22Rv1 (cell line): ENCODE measurements around the gene GLRA2.

Experiments
- H3K27ac ChIP-seq: fragments of 450-650 bp; 2 replicates; pipeline ENCODE4 v1.5.1; 2017
- ZFX ChIP-seq: fragments of 450-650 bp; IDR thresholded peaks from 2 replicates; pipeline ENCODE4 v1.6.1; 2017; ENCODE audit warnings: antibody characterized with exemption, borderline replicate concordance
- TF ChIP-seq, protein P1 (sequence below): fragments of 450-650 bp; IDR thresholded peaks from 2 replicates; pipeline ENCODE4 v1.5.1; 2017; ENCODE audit warnings: mild to moderate bottlenecking

GLRA2 gene

DNA sequence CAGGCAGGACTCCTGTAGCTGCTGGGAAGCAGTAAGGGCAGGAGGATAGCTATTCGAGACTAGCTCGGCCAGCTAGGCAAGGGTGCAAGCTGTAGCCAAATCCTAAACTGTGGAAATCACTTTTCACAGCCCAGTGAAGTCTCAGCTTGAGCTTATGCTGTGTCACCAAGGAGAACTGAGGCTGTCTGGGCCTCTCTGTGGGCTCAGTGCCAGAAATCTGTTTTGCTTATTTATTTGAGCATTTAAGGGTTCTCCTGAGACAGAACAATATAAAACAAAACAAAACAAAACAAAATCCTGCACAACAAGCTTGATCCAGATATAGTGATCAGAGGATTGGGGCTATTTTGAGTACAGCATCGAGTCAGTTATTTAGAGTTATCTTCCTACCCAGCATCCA, 246.1 kb downstream of the GLRA2 start:
- TF ChIP-seq ZFX = no peak
- TF ChIP-seq, protein P1, sequence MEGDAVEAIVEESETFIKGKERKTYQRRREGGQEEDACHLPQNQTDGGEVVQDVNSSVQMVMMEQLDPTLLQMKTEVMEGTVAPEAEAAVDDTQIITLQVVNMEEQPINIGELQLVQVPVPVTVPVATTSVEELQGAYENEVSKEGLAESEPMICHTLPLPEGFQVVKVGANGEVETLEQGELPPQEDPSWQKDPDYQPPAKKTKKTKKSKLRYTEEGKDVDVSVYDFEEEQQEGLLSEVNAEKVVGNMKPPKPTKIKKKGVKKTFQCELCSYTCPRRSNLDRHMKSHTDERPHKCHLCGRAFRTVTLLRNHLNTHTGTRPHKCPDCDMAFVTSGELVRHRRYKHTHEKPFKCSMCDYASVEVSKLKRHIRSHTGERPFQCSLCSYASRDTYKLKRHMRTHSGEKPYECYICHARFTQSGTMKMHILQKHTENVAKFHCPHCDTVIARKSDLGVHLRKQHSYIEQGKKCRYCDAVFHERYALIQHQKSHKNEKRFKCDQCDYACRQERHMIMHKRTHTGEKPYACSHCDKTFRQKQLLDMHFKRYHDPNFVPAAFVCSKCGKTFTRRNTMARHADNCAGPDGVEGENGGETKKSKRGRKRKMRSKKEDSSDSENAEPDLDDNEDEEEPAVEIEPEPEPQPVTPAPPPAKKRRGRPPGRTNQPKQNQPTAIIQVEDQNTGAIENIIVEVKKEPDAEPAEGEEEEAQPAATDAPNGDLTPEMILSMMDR = no peak
- no peak overlapping the region for H3K27ac ChIP-seq

DNA sequence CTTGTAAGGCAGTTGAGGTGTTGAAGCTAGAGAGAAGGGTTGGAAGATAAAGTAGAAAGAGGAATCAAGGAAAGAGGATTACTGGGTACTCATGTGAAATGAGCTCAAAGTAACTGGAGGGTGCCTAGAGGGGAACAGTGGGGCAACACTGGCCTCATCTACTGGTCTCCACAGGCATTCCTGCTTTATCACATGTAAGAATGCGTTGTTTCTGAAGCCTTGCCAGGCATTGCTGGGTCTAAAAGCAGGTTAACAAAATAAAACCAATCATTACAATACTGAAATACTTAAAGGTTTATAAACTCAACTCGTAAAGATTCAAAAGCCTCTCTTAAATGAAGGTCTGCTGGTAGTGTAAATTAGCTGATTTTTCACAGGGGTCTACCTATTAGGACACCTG, 247.6 kb downstream of the GLRA2 start:
- TF ChIP-seq, protein P1 = no peak
- no peak for TF ChIP-seq ZFX
- no peak overlapping the region for H3K27ac ChIP-seq

- H3K27ac ChIP-seq = no peak overlapping the region
- TF ChIP-seq, protein P1 = no peak
- TF ChIP-seq ZFX = no peak
Measured at GRCh38 chrX:14777525-14777924, 248.2 kb downstream of the GLRA2 start.

DNA sequence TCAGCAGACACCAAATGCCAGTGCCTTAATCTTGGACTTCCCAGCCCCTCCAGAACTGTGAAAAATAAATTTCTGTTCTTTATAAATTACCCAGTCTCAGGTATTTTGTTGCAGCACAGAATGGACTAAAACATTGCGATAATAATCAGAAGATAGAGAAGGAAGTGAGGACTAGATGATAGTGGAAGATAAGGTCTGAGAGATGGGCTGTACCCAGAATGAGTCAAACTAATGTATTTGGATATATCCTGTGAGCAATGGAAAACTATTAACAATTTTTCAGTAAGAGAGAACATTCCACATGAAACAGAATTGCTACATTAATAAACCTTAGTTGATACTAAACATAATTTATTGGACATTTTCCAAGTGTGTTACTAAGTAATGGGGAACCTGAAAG, 250.2 kb downstream of the GLRA2 start:
- no peak for TF ChIP-seq ZFX
- TF ChIP-seq, protein P1 = no peak
- H3K27ac ChIP-seq = no peak overlapping the region
